ENCODE data around the gene RETN.

Gene RETN

DNA sequence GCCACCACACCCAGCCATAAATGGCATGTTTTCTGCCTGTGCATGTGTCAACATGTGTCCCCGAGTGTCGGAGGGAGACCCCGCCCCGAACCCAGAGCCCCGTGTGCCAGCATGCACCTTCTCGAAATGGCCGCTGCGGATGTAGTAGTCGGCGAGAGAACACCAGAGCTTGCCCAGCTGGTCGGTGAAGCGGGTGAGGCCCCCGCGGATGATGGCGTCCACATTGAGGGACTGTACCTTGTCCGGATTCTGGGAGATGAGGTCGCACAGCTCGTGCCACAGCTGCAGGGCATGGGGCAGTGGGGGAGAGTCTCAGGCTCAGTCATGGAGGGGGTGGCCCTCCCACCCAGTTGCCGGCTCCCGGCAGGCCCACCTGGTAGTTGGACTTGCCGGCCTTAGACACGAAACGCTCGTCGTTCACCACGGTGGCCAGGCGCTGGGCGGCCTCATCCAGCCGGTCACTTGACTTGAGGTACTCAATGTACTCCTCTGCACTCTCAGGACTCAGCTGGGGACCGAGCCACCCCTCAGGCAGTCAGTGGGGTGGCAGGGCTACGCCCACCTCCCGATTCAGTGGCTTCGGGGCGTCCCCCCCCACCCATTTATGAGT is 43.0 kb upstream of the RETN start:
- TF ChIP-seq, protein P1, sequence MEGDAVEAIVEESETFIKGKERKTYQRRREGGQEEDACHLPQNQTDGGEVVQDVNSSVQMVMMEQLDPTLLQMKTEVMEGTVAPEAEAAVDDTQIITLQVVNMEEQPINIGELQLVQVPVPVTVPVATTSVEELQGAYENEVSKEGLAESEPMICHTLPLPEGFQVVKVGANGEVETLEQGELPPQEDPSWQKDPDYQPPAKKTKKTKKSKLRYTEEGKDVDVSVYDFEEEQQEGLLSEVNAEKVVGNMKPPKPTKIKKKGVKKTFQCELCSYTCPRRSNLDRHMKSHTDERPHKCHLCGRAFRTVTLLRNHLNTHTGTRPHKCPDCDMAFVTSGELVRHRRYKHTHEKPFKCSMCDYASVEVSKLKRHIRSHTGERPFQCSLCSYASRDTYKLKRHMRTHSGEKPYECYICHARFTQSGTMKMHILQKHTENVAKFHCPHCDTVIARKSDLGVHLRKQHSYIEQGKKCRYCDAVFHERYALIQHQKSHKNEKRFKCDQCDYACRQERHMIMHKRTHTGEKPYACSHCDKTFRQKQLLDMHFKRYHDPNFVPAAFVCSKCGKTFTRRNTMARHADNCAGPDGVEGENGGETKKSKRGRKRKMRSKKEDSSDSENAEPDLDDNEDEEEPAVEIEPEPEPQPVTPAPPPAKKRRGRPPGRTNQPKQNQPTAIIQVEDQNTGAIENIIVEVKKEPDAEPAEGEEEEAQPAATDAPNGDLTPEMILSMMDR (IDR thresholded peaks at IDR 0.05; ENCODE audit: low read depth, low read length), result no peak
- DNase-seq (ENCODE audit: extremely low read depth, low read depth), result no peak

DNA sequence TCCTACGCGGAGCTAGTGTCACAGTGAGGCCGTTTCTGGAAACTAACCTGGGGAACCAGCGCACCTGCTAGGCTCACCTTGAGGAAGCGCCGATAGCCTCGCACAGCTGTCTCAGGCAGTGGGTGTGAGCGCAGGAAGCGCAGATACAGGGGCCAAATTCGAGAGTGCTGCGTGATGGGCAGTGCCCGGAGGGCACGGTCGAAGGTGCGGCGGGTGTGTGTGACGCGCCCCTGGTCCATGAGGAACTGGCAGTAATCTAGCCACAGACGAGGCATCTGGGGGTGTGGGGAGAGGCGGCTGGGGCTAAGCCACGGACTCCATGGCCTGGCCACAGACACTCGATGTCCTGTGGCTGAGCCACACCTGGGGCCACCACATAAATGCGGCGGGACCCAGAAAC is 41.7 kb upstream of the RETN start:
- no peak for DNase-seq (ENCODE audit: extremely low read depth, low read depth)
- TF ChIP-seq, protein P1 (IDR thresholded peaks at IDR 0.05; ENCODE audit: low read depth, low read length), result no peak

DNA sequence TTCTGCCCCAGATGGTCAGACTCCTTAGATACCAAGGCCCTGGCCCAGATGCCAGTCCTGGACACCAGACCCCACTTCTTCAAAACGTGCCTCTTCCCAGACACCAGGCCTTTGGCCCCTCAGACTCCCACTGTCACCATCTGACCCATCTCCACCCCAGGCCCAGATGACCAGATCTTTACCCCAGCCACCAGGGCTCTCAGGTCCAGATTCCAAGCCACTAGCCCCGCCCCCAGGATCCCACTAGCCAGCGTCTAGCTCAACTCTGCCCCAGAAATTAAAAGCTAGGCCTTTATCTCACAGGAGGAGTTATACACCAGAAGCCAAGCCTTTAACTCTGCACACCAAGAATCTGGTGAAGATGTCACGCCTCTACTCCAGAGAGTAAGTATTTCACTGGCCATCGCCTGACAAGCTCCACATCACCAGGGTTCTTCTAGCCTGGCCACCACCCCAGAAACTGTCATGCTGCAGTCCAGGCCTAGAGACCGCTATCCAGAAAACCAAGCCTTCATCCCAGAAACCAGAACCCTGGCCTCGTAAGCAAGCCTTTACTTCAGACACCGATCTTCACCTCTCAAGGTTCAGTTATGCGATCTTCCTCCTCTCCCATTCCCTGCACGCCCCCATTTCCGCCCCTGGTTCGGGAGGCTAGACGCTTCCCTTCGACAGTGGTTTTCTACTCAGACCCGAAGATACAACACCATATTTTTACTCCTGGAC is 40.1 kb upstream of the RETN start:
- TF ChIP-seq, protein P1 (IDR thresholded peaks at IDR 0.05; ENCODE audit: low read depth, low read length), result no peak
- DNase-seq (ENCODE audit: extremely low read depth, low read depth), result no peak

DNA sequence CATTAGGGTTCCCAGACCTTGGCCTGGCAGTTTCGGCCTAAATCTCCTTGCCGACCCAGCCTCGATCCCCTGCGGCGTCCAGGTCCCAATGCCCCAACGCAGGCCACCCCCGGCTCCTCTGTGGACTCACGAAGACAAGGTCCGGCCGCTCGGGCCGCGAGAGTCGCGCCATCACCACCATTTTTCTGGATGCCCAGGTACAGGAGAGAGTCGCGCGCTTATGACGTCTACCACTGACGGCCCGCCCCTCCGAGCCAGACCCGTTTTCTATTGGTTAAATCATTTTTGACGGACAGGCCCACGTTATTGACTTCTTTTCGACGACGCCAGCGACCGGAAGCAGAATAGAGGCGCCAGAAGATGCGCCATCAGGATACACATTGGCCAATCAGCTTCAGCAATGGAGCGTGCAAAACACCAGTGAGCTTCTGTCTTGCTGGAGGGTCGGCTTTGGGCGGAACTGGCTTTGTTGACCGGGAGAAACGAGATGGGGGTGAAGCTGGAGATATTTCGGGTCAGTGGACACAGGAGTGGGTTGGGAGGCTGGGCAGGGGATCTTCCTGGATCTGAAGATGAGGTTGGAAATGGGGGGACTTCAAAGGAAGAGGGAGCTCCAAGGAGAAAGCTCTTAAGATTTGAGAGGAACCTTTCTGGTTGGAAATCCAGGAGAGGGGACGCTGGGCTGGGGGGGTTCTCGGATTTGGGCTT is 39.3 kb upstream of the RETN start, which contains the start of the genes PET100 and XAB2:
Gene PET100, plus strand, starts transcription at position 447 of the 708 bp plus-strand sequence. Its CDS starts 41 bp downstream, at position 488.
Gene XAB2, minus strand, starts transcription at position 199 of the 708 bp plus-strand sequence. Its CDS starts 18 bp downstream, at position 181.
- DNase-seq (ENCODE audit: extremely low read depth, low read depth), result peak; percentile 97
- TF ChIP-seq, protein P1 (IDR thresholded peaks at IDR 0.05; ENCODE audit: low read depth, low read length), result no peak

DNA sequence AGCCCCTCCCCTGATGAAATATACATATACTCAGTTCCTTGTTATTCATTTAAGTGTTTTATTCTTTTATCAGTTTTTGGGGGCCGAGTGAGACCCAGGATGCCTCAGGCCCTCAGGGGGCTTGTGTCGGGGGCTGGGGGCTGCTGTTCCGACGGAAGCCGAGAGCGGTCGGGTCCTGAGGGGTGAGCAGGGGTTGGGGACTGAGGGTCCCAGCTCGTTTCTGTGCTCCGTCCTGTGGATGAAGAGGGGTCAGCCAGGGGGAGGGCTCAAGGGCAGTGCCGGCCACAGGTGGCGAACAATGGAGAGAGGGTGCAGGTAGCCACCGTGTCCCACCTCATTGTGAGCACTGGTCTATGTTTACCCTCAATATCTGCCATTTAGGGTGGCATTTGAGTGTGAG is 37.3 kb upstream of the RETN start:
- TF ChIP-seq, protein P1 (IDR thresholded peaks at IDR 0.05; ENCODE audit: low read depth, low read length), result no peak
- no peak for DNase-seq (ENCODE audit: extremely low read depth, low read depth)

DNA sequence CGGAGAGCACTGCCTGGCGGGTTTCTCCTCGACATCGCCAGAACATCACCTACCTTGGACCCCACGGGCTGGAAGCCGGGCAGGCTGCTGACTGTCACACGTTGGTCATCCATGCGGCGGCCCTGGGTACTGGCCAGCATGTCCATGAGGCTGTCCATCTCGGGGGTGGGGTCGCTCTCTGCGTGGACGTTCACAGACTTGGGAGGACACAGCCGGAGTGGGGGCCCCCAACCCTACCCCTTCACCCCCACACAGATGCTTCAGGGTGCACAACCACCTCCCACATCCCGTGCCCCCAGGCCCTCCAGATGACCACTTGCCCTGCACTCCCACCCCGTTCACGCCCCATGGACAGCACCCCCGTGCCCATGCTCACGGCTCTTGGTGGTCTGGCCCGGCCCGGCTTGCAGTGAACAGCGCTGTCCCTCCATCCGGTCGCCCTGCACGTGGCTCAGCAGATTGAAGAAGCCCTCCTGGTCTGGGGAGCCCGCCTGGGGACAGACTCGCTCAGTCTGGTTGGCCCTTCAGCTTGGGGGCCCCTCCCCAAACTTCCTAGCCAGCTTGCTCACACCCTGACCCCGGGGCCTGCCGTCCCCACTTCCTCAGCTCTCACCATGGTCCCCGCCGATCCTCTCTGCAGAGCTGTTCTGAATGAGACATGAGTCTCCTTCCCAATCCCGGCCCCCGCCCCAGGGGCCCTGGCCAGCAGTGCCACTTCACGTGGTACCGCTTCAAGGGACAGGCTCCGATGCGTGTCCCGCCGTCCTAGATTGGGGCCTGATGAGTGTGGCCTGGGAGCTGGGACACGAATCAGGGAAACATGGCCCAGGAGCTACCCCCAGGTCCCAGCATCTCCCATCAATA is 36.3 kb upstream of the RETN start:
- TF ChIP-seq, protein P1 (IDR thresholded peaks at IDR 0.05; ENCODE audit: low read depth, low read length), result no peak
- DNase-seq (ENCODE audit: extremely low read depth, low read depth), result no peak

All from AG09319 (cell line).